Ascending aorta (tissue), 2 donors: Measurements from ENCODE around the gene ATP6V1A. TPM values are rescaled to one million over a fixed set of nuclear protein-coding genes. Genes with fewer than 3 reads are reported as not detected.

Source experiments
- DNase-seq, 2 donors: peaks; one replicate each; pipeline ENCODE4 v3.0.0-alpha.2; 2019; ENCODE audit warnings: low spot score in 2 of 2
- H3K27ac ChIP-seq, 2 donors: fragments of 200-600 bp; sonication (generic); one replicate each; pipeline ENCODE4 v1.5.1; 2016 to 2017; ENCODE audit warnings: mild to moderate bottlenecking in 1 of 2
- H3K27me3 ChIP-seq: fragments of 200-600 bp; sonication (generic); one replicate; pipeline ENCODE4 v1.5.1; 2017
- H3K36me3 ChIP-seq, 2 donors: fragments of 200-600 bp; sonication (generic); one replicate each; pipeline ENCODE4 v1.5.1; 2016
- H3K4me1 ChIP-seq, 2 donors: fragments of 200-600 bp; sonication (generic); one replicate each; pipeline ENCODE4 v1.5.1; 2016 to 2017; ENCODE audit warnings: mild to moderate bottlenecking in 1 of 2
- H3K4me3 ChIP-seq, 2 donors: fragments of 200-600 bp; sonication (generic); one replicate each; pipeline ENCODE4 v1.5.1; 2016 to 2017; ENCODE audit warnings: mild to moderate bottlenecking in 1 of 2
- H3K9me3 ChIP-seq, 2 donors: fragments of 200-600 bp; sonication (generic); one replicate each; pipeline ENCODE4 v1.5.1; 2016
- CTCF ChIP-seq, 3 experiments: fragments of 200-600 bp in 2 of 3; fragments of 450-650 bp in 1 of 3; sonication (generic) in 2 of 3; IDR thresholded peaks; one replicate each; pipeline ENCODE4 v1.5.1; 2016 to 2019; ENCODE audit warnings: antibody characterized with exemption in 3 of 3, mild to moderate bottlenecking in 1 of 3, moderate library complexity in 1 of 3
- intact Hi-C: fragments of 100-400 bp; cut with DNase I; formaldehyde crosslinking; loops from one replicate; pipeline ENCODE4 v1.15.1; 2023
- total RNA-seq: library from RNA; depleted of rRNA; stranded (reverse); fragments of >200 nt; gene quantifications from one replicate; pipeline ENCODE4 v1.1.0, GENCODE V29; 2016

Gene ATP6V1A
- total RNA-seq, 1 donor from 2014 or later, result 18.3 TPM

GRCh38 chr3:113852506-113852905 is 105.7 kb downstream of the ATP6V1A start:
- intact Hi-C loops, result no loop called here
- no peak for DNase-seq
- TF ChIP-seq CTCF (IDR thresholded peaks at IDR 0.05), result no peak
- Histone ChIP-seq H3K4me1 (no peaks in the 10 kb centered on the region), H3K27me3 (no peaks in the 10 kb centered on the region), H3K27ac (no peak overlapping the region), H3K4me3 (no peak overlapping the region), H3K36me3 (no peaks in the 10 kb centered on the region), H3K9me3 (no peaks in the 10 kb centered on the region)

Other genes starting within 250 kb of the ATP6V1A start
- gene SPICE1, start 231.9 kb upstream of the ATP6V1A start, total RNA-seq, result 12.8 TPM
- not detected for gene SIDT1, start 214.5 kb upstream of the ATP6V1A start, total RNA-seq
- 16.1 TPM for gene USF3, start 50.4 kb upstream of the ATP6V1A start, total RNA-seq
- gene NAA50, start 786 bp upstream of the ATP6V1A start, total RNA-seq, result 56.0 TPM
- 0.21 TPM for gene GRAMD1C, start 91.8 kb downstream of the ATP6V1A start, total RNA-seq
- 4.4 TPM for gene ZDHHC23, start 201.0 kb downstream of the ATP6V1A start, total RNA-seq